ENCODE results near the gene NUP93.
A peak's percentile ranks its signal among the peaks of the same experiment; 100 is the strongest.
"Not testable (repeated sequence)": the region's sequence is repeated elsewhere in the genome, so short reads cannot be mapped to it uniquely, and the experiment has no call there.

The NUP93 gene

GRCh38 chr16:56861756-56862155, 131.8 kb downstream of the NUP93 start:
- H3K4me3 ChIP-seq (ENCODE audit: insufficient read depth, low read depth, low read length, poor library complexity, severe bottlenecking) = no peak overlapping the region
- H3K27ac ChIP-seq (ENCODE audit: insufficient read depth, low read length, poor library complexity, severe bottlenecking) = no peak overlapping the region
- no peak for DNase-seq
- H3K9me3 ChIP-seq (ENCODE audit: control insufficient read depth, low read length) = no peaks in the 10 kb centered on the region
- peaks cover 27% of the 10 kb centered on the region for H3K4me1 ChIP-seq (ENCODE audit: control insufficient read depth, insufficient read depth, low read length, poor library complexity, severe bottlenecking)
- H3K36me3 ChIP-seq (ENCODE audit: control insufficient read depth, insufficient read depth, low read length) = no peaks in the 10 kb centered on the region
- no peaks in the 10 kb centered on the region for H3K27me3 ChIP-seq (replicated peaks; ENCODE audit: control insufficient read depth, insufficient read depth, low read length, poor library complexity, severe bottlenecking)

- no peak overlapping the region for H3K4me3 ChIP-seq (ENCODE audit: insufficient read depth, low read depth, low read length, poor library complexity, severe bottlenecking)
- H3K4me1 ChIP-seq (ENCODE audit: control insufficient read depth, insufficient read depth, low read length, poor library complexity, severe bottlenecking) = peaks cover 27% of the 10 kb centered on the region
- H3K9me3 ChIP-seq (ENCODE audit: control insufficient read depth, low read length) = no peaks in the 10 kb centered on the region
- H3K27ac ChIP-seq (ENCODE audit: insufficient read depth, low read length, poor library complexity, severe bottlenecking) = no peak overlapping the region
- H3K27me3 ChIP-seq (replicated peaks; ENCODE audit: control insufficient read depth, insufficient read depth, low read length, poor library complexity, severe bottlenecking) = no peaks in the 10 kb centered on the region
- H3K36me3 ChIP-seq (ENCODE audit: control insufficient read depth, insufficient read depth, low read length) = no peaks in the 10 kb centered on the region
- DNase-seq = no peak
Observed at GRCh38 chr16:56862776-56863175, 132.8 kb downstream of the NUP93 start.

- H3K9me3 ChIP-seq (ENCODE audit: control insufficient read depth, low read length) = no peaks in the 10 kb centered on the region
- H3K27ac ChIP-seq (ENCODE audit: insufficient read depth, low read length, poor library complexity, severe bottlenecking) = no peak within 1 kb of the TSS
- no peaks in the 10 kb centered on the region for H3K36me3 ChIP-seq (ENCODE audit: control insufficient read depth, insufficient read depth, low read length)
- H3K4me3 ChIP-seq (ENCODE audit: insufficient read depth, low read depth, low read length, poor library complexity, severe bottlenecking) = no peak within 1 kb of the TSS
- no peak for DNase-seq
- no peaks in the 10 kb centered on the region for H3K27me3 ChIP-seq (replicated peaks; ENCODE audit: control insufficient read depth, insufficient read depth, low read length, poor library complexity, severe bottlenecking)
- H3K4me1 ChIP-seq (ENCODE audit: control insufficient read depth, insufficient read depth, low read length, poor library complexity, severe bottlenecking) = peaks cover 21% of the 10 kb centered on the region
Observed at GRCh38 chr16:56864960-56865359, 135.0 kb downstream of the NUP93 start, which contains the start of gene SLC12A3. TSS of gene SLC12A3 (plus strand) at chr16:56865207. CDS start at chr16:56865236, 29 bp downstream.

- Histone ChIP-seq H3K27me3 (replicated peaks; ENCODE audit: control insufficient read depth, insufficient read depth, low read length, poor library complexity, severe bottlenecking) (no peaks in the 10 kb centered on the region), H3K36me3 (ENCODE audit: control insufficient read depth, insufficient read depth, low read length) (no peaks in the 10 kb centered on the region), H3K4me3 (ENCODE audit: insufficient read depth, low read depth, low read length, poor library complexity, severe bottlenecking) (no peak overlapping the region), H3K27ac (ENCODE audit: insufficient read depth, low read length, poor library complexity, severe bottlenecking) (no peak overlapping the region), H3K9me3 (ENCODE audit: control insufficient read depth, low read length) (no peaks in the 10 kb centered on the region), H3K4me1 (ENCODE audit: control insufficient read depth, insufficient read depth, low read length, poor library complexity, severe bottlenecking) (peaks cover 15% of the 10 kb centered on the region)
- DNase-seq = no peak
Observed at GRCh38 chr16:56865394-56866062, 135.6 kb downstream of the NUP93 start.

DNA sequence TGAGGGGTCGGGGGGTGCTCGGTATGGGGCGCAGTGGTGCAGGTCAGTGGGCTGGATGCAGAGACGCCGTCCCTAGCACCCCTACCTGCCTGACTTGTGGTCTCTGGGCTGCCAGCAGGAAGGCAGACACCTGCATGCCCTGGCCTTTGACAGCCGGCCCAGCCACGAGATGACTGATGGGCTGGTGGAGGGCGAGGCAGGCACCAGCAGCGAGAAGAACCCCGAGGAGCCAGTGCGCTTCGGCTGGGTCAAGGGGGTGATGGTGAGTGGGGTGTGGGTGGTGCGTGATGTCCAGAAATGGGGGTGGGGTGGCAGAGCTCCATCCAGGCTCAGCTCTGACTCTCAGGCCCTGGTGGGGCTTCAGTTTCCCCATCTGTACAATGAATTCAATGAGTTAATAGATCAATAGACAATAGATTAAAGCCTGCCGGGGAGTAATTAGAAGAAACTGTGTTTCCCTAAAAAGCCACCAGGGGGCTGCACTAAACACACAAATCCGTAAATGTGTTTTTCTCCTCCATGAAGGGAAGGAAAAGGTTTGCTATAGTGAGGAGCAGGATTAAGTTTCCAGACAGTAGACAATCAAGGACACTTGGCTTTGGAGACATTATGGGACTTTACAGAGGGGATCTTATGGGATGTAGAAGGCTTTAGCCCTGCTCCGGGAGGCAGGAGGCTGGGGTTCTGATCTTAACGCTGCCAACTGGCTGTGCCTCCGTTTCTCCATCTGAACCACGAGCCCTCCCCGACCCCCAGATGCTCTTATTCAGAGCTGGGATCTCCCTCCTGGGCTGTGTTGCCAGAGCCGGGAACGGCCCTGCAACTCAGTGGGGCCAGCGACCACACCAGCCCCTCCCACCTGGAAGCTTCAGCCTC, 137.3 kb downstream of the NUP93 start:
- Histone ChIP-seq H3K4me1 (ENCODE audit: control insufficient read depth, insufficient read depth, low read length, poor library complexity, severe bottlenecking) (peaks cover 8% of the 10 kb centered on the region), H3K4me3 (ENCODE audit: insufficient read depth, low read depth, low read length, poor library complexity, severe bottlenecking) (no peak overlapping the region), H3K27me3 (replicated peaks; ENCODE audit: control insufficient read depth, insufficient read depth, low read length, poor library complexity, severe bottlenecking) (no peaks in the 10 kb centered on the region), H3K27ac (ENCODE audit: insufficient read depth, low read length, poor library complexity, severe bottlenecking) (no peak overlapping the region), H3K36me3 (ENCODE audit: control insufficient read depth, insufficient read depth, low read length) (no peaks in the 10 kb centered on the region), H3K9me3 (ENCODE audit: control insufficient read depth, low read length) (no peaks in the 10 kb centered on the region)
- DNase-seq = peak in 1 of 3 donors; percentile 18

GRCh38 chr16:56868175-56868574, 138.2 kb downstream of the NUP93 start:
- no peak for DNase-seq
- Histone ChIP-seq H3K9me3 (ENCODE audit: control insufficient read depth, low read length) (no peaks in the 10 kb centered on the region), H3K4me3 (ENCODE audit: insufficient read depth, low read depth, low read length, poor library complexity, severe bottlenecking) (no peak overlapping the region), H3K27me3 (replicated peaks; ENCODE audit: control insufficient read depth, insufficient read depth, low read length, poor library complexity, severe bottlenecking) (no peaks in the 10 kb centered on the region), H3K27ac (ENCODE audit: insufficient read depth, low read length, poor library complexity, severe bottlenecking) (no peak overlapping the region), H3K36me3 (ENCODE audit: control insufficient read depth, insufficient read depth, low read length) (no peaks in the 10 kb centered on the region), H3K4me1 (ENCODE audit: control insufficient read depth, insufficient read depth, low read length, poor library complexity, severe bottlenecking) (peaks cover 3% of the 10 kb centered on the region)

DNA sequence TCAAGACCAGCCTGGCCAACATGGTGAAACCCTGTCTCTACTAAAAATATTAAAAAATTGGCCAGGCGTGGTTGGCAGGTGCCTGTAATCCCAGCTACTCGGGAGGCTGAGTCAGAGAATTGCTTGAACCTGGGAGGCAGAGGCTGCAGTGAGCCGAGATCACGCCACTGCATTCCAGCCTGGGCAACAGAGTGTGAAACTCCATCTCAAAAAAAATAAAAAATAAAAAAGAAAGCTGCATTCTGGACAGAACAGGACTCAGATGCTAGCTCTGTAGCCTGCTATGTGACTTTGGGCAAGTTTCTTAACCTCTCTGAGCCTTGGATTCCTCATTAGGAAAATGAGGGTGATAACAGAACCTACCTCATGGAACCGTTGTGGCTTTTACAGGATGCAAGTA, 138.8 kb downstream of the NUP93 start:
- not testable (repeated sequence) for H3K27me3 ChIP-seq (replicated peaks; ENCODE audit: control insufficient read depth, insufficient read depth, low read length, poor library complexity, severe bottlenecking); DNase-seq; H3K4me1 ChIP-seq (ENCODE audit: control insufficient read depth, insufficient read depth, low read length, poor library complexity, severe bottlenecking); H3K36me3 ChIP-seq (ENCODE audit: control insufficient read depth, insufficient read depth, low read length); H3K9me3 ChIP-seq (ENCODE audit: control insufficient read depth, low read length); H3K4me3 ChIP-seq (ENCODE audit: insufficient read depth, low read depth, low read length, poor library complexity, severe bottlenecking); H3K27ac ChIP-seq (ENCODE audit: insufficient read depth, low read length, poor library complexity, severe bottlenecking)

DNA sequence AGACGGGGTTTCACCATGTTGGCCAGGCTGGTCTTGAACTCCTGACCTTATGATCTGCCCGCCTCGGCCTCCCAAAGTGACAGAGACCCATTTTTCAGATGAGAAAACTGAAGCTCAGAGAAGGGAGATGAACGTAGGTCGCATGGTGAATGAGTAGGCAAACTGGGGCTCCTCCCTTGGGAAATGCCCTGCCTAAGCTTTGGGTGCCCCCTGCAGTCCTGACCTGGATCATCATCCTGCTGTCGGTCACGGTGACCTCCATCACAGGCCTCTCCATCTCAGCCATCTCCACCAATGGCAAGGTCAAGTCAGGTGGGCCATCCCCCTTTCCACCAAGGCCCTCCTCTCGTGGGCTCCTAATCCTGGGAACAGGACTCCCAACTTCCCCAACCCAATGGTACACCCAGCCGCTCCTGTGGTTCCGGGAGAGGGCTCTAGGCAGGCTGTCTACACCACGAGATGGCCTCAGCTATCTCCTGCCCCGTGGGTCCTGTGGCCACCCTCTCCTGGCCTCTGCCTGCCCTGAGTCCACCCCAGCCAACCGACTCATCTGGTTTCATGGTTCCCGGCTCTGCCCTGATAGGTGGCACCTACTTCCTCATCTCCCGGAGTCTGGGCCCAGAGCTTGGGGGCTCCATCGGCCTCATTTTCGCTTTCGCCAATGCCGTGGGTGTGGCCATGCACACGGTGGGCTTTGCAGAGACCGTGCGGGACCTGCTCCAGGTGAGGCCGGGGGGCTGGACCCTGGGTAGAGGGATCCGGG, 139.8 kb downstream of the NUP93 start:
- DNase-seq = no peak
- H3K27me3 ChIP-seq (replicated peaks; ENCODE audit: control insufficient read depth, insufficient read depth, low read length, poor library complexity, severe bottlenecking) = no peaks in the 10 kb centered on the region
- no peaks in the 10 kb centered on the region for H3K4me1 ChIP-seq (ENCODE audit: control insufficient read depth, insufficient read depth, low read length, poor library complexity, severe bottlenecking)
- no peaks in the 10 kb centered on the region for H3K9me3 ChIP-seq (ENCODE audit: control insufficient read depth, low read length)
- H3K36me3 ChIP-seq (ENCODE audit: control insufficient read depth, insufficient read depth, low read length) = no peaks in the 10 kb centered on the region
- H3K27ac ChIP-seq (ENCODE audit: insufficient read depth, low read length, poor library complexity, severe bottlenecking) = no peak overlapping the region
- no peak overlapping the region for H3K4me3 ChIP-seq (ENCODE audit: insufficient read depth, low read depth, low read length, poor library complexity, severe bottlenecking)

- Histone ChIP-seq H3K4me1 (ENCODE audit: control insufficient read depth, insufficient read depth, low read length, poor library complexity, severe bottlenecking) (no peaks in the 10 kb centered on the region), H3K36me3 (ENCODE audit: control insufficient read depth, insufficient read depth, low read length) (no peaks in the 10 kb centered on the region), H3K27me3 (replicated peaks; ENCODE audit: control insufficient read depth, insufficient read depth, low read length, poor library complexity, severe bottlenecking) (no peaks in the 10 kb centered on the region), H3K4me3 (ENCODE audit: insufficient read depth, low read depth, low read length, poor library complexity, severe bottlenecking) (no peak overlapping the region), H3K27ac (ENCODE audit: insufficient read depth, low read length, poor library complexity, severe bottlenecking) (no peak overlapping the region), H3K9me3 (ENCODE audit: control insufficient read depth, low read length) (no peaks in the 10 kb centered on the region)
- no peak for DNase-seq
Observed at GRCh38 chr16:56870276-56870888, 140.5 kb downstream of the NUP93 start.
